ENCODE measurements around the gene JAG1.

The JAG1 gene

DNA sequence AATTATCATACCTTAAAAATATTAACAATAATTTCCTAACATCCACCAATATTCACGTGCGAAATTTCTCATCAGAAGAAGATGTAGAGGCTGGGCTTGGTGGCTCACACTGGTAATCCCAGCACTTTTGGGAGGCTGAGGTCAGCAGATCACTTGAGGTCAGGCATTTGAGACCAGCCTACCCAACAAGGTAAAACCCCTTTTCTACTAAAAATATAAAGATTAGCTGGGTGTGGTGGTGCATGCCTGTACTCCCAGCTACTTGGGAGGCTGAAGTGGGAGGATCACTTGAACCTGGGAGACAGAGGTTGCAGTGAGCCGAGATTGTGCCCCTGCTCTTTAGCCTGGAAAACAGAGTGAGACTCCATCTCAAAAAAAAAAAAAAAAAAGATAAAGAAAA lies 36.1 kb upstream of the JAG1 start:
- TF ChIP-seq, protein P1, sequence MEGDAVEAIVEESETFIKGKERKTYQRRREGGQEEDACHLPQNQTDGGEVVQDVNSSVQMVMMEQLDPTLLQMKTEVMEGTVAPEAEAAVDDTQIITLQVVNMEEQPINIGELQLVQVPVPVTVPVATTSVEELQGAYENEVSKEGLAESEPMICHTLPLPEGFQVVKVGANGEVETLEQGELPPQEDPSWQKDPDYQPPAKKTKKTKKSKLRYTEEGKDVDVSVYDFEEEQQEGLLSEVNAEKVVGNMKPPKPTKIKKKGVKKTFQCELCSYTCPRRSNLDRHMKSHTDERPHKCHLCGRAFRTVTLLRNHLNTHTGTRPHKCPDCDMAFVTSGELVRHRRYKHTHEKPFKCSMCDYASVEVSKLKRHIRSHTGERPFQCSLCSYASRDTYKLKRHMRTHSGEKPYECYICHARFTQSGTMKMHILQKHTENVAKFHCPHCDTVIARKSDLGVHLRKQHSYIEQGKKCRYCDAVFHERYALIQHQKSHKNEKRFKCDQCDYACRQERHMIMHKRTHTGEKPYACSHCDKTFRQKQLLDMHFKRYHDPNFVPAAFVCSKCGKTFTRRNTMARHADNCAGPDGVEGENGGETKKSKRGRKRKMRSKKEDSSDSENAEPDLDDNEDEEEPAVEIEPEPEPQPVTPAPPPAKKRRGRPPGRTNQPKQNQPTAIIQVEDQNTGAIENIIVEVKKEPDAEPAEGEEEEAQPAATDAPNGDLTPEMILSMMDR (conservative IDR thresholded peaks at IDR 0.05; ENCODE audit: low read depth, low read length), result no peak

DNA sequence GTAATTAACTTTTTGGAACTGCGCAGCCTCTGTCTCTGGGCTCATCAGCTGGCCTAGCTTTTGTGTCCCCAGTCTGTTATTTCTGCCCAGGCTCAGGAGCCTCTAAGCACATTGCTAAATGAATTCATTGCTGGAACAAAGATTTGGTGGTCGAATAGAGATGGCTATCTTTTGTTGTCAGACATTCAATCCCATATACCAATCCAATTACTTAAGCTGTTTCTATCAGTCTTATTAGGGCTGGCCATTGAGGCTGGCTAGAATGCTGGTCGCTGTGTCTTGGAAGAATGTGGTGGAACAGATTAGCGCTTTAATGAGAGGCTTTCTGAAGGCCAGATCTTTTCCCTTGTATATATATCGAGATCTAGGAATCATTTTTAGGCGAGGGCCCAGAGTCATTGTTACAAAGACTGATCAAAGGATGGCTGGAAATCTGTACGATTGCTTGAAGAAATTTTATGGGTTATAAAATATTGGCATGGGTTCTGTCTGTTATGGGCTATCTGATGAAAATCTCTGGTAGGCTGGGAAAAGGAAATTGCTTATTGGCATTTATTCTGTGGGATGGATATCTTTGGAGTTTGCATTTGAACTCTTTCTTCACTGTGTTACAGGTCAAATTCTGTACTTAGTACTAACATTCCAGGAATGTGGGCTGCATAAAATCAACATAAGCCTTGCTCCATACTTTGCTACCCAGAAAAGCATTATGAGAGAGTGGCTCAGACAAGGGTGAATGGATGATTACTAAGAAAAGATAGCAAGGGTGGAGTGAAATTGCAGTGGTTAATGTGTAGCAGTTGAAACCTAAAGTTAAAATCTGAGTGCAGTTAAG lies 34.8 kb upstream of the JAG1 start:
- H3K4me3 ChIP-seq (ENCODE audit: low read length), result no peak overlapping the region
- TF ChIP-seq, protein P1 (conservative IDR thresholded peaks at IDR 0.05; ENCODE audit: low read depth, low read length), result no peak
- DNase-seq (ENCODE audit: low read depth), result peak; percentile 75

More for the DNA sequence above, 36.1 kb upstream of the JAG1 start:
- no peak for DNase-seq (ENCODE audit: low read depth)
- H3K4me3 ChIP-seq (ENCODE audit: low read length), result no peak overlapping the region

DNA sequence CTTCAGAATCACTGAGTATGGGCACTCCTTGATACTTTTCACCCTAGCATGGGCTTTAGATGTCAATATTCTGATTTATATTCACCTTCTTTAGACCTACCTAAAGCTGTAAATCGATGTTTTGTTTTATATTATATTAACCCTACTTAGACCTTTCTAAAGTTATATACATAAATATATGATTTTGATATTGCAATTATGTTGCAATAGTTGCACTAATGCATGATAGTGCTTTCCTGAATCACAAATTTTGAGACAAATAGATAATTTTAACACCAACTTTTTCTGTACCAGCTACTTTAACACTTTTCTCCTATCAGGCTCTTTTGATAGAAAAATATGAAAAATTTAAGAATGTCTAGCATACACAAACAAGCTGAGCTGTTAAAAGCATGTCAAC lies 34.0 kb upstream of the JAG1 start:
- TF ChIP-seq, protein P1 (conservative IDR thresholded peaks at IDR 0.05; ENCODE audit: low read depth, low read length), result no peak
- no peak for DNase-seq (ENCODE audit: low read depth)
- no peak overlapping the region for H3K4me3 ChIP-seq (ENCODE audit: low read length)

DNA sequence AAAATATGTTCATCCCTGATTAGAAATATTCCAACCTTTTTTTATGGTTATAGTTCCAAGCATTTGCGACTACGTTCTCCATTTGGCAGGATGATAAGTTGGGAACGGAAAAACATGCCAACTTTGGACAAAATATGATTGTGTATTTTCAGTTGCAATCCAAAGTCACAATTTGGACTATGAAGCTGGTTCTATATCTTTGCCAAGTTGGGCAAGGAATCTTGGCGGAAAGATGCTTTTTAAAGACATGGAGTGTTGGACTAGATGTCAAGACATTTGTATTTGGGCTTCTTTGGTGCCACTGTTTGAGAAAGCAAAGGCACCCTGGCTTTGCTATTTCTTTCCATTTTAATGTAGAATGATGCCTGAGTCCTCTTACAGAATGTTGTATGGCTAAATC lies 33.3 kb upstream of the JAG1 start:
- DNase-seq (ENCODE audit: low read depth), result no peak
- H3K4me3 ChIP-seq (ENCODE audit: low read length), result no peak overlapping the region
- TF ChIP-seq, protein P1 (conservative IDR thresholded peaks at IDR 0.05; ENCODE audit: low read depth, low read length), result no peak

DNA sequence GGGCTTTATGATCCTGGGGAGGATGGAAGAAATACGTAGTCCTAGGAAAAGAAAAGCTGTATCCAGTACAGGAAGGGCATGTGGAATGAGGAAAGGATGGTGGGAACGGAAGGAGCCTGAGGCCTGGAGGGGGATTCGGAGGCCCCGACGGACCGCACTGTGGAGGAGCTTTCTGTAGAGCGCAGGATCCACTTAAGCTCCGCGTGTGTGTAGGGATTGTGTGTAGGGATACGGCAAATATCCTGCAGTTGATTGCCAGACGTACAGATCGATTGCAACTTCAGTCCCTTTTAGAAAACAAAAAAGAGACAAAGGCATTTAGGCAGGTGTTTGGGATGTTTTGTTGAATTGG lies 32.6 kb upstream of the JAG1 start:
- DNase-seq (ENCODE audit: low read depth), result no peak
- H3K4me3 ChIP-seq (ENCODE audit: low read length), result no peak overlapping the region
- TF ChIP-seq, protein P1 (conservative IDR thresholded peaks at IDR 0.05; ENCODE audit: low read depth, low read length), result no peak

DNA sequence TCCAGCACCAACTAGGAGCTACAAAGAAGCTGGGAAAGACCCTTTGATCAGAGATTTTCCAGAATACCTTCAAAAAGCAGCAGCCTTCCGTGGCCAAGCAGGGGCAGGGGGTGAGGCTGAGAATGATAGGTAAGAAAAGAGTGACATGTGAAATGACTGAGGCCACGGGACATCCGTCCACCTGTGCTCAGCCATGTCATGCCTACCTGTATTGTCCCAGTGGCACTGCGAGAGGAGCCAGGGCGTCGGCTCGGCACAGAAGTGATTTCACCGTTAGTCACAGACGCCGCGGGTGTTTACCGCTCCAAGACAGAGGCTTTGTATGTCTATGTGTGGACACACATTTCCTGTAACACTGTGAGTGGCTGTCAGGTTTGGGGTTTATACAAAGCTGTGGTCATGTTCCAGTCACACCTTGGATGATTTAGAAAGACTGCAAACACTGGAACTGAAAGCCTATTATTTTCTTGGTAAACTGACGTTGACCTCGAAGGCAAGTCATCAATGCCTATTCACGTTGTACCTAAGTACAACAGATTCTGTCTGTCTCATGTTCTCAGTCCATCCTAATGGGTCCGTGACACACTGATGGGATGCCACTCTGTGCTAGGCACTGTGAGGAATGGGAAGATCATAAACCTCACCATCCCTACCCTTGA lies 32.1 kb upstream of the JAG1 start:
- TF ChIP-seq, protein P1 (conservative IDR thresholded peaks at IDR 0.05; ENCODE audit: low read depth, low read length), result no peak
- DNase-seq (ENCODE audit: low read depth), result no peak
- no peak overlapping the region for H3K4me3 ChIP-seq (ENCODE audit: low read length)

DNA sequence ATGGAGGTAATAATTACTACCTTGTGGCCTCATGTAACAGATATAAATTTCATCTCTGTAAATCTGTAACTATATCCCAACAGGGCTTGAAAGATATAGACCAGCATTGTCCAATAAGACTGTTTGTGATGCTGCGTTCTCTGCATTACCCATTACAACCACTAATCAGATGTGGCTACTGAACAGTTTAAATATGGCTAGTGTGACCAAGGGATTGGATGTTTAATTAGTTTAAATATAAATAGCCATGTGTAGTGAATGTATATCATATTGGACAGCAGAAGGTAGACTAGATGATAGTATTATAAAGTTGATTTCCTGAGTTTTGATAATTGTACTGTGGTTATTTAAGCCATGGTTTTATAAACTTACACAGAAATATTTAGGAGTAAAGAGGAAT lies 27.8 kb upstream of the JAG1 start:
- no peak for DNase-seq (ENCODE audit: low read depth)
- H3K4me3 ChIP-seq (ENCODE audit: low read length), result no peak overlapping the region
- TF ChIP-seq, protein P1 (conservative IDR thresholded peaks at IDR 0.05; ENCODE audit: low read depth, low read length), result no peak

All from retinal pigment epithelial cell (primary cell).